SHP77 treated with DMSO at 0.1 percent for 48 hours (cell line): Measurements from ENCODE around the gene PLXNA2.

Experiments used
- DNase-seq: peaks from one replicate; lab custom pipeline; 2025; lab: John Stamatoyannopoulos, UW

PLXNA2 gene

GRCh38 chr1:208163539-208163938, 80.6 kb downstream of the PLXNA2 start:
- no peak for DNase-seq

- no peak for DNase-seq
Measured at GRCh38 chr1:208162903-208163302, 81.3 kb downstream of the PLXNA2 start.

GRCh38 chr1:208161656-208162375, 82.4 kb downstream of the PLXNA2 start:
- DNase-seq = no peak

GRCh38 chr1:208161005-208161404, 83.2 kb downstream of the PLXNA2 start:
- no peak for DNase-seq

GRCh38 chr1:208160259-208160819, 83.8 kb downstream of the PLXNA2 start:
- no peak for DNase-seq

- DNase-seq = no peak
Measured at GRCh38 chr1:208159555-208160258, 84.5 kb downstream of the PLXNA2 start.

GRCh38 chr1:208158640-208159554, 85.3 kb downstream of the PLXNA2 start:
- DNase-seq = no peak

GRCh38 chr1:208157769-208158168, 86.4 kb downstream of the PLXNA2 start:
- DNase-seq = no peak

GRCh38 chr1:208156741-208157140, 87.4 kb downstream of the PLXNA2 start:
- DNase-seq = no peak

- no peak for DNase-seq
Measured at GRCh38 chr1:208156310-208156709, 87.9 kb downstream of the PLXNA2 start.

- DNase-seq = no peak
Measured at GRCh38 chr1:208154679-208155642, 89.2 kb downstream of the PLXNA2 start.

GRCh38 chr1:208154040-208154439, 90.1 kb downstream of the PLXNA2 start:
- peak; percentile 70 for DNase-seq

GRCh38 chr1:208153386-208153785, 90.8 kb downstream of the PLXNA2 start:
- DNase-seq = no peak

- DNase-seq = no peak
Measured at GRCh38 chr1:208151728-208152598, 92.2 kb downstream of the PLXNA2 start.

- DNase-seq = no peak
Measured at GRCh38 chr1:208150833-208151458, 93.2 kb downstream of the PLXNA2 start.

- DNase-seq = no peak
Measured at GRCh38 chr1:208149776-208150514, 94.2 kb downstream of the PLXNA2 start.

GRCh38 chr1:208149213-208149612, 95.0 kb downstream of the PLXNA2 start:
- no peak for DNase-seq

- DNase-seq = no peak
Measured at GRCh38 chr1:208148380-208148779, 95.8 kb downstream of the PLXNA2 start.

GRCh38 chr1:208146650-208147049, 97.5 kb downstream of the PLXNA2 start:
- DNase-seq = no peak
